Sigmoid colon (tissue), 7 donors: Measurements from ENCODE around the gene CHRNB1. TPM values are rescaled to one million over a fixed set of nuclear protein-coding genes. Genes with fewer than 3 reads are reported as not detected.
A peak's percentile ranks its signal among the peaks of the same experiment; 100 is the strongest.

ENCODE experiments used
- DNase-seq: peaks from one replicate; pipeline ENCODE4 v3.0.0-alpha.2; 2019
- H3K27ac ChIP-seq, 4 donors: fragments of 200-600 bp; sonication (generic); one replicate each; pipeline ENCODE4 v1.5.1; 2016 to 2019; ENCODE audit warnings: mild to moderate bottlenecking in 1 of 4
- H3K27me3 ChIP-seq, 3 donors: fragments of 200-600 bp; sonication (generic); one replicate each; pipeline ENCODE4 v1.5.1; 2019; ENCODE audit warnings: mild to moderate bottlenecking in 1 of 3
- H3K36me3 ChIP-seq, 4 donors: fragments of 200-600 bp; sonication (generic); one replicate each; pipeline ENCODE4 v1.5.1; 2016 to 2019
- H3K4me1 ChIP-seq, 4 donors: fragments of 200-600 bp; sonication (generic); one replicate each; pipeline ENCODE4 v1.5.1; 2017 to 2019
- H3K4me3 ChIP-seq, 4 donors: fragments of 200-600 bp; sonication (generic); one replicate each; pipeline ENCODE4 v1.5.1; 2017 to 2019; ENCODE audit warnings: mild to moderate bottlenecking in 2 of 4, moderate library complexity in 1 of 4
- H3K9me3 ChIP-seq, 4 donors: fragments of 200-600 bp in 3 of 4; sonication (generic) in 3 of 4; one replicate each; pipeline versions ENCODE4 v1.5.1 to v1.6.1; 2013 to 2019
- EP300 ChIP-seq, 4 donors: sonication (generic); formaldehyde crosslinking; IDR thresholded peaks; one replicate each; pipeline ENCODE4 v1.6.1; 2017; ENCODE audit warnings: antibody characterized with exemption in 4 of 4
- POLR2A ChIP-seq, 2 donors: fragments of 450-650 bp; IDR thresholded peaks; one replicate each; pipeline ENCODE4 v1.6.1; 2016; ENCODE audit warnings: antibody characterized with exemption in 2 of 2, mild to moderate bottlenecking in 2 of 2, moderate library complexity in 2 of 2
- POLR2AphosphoS5 ChIP-seq, 4 donors: sonication (generic); formaldehyde crosslinking; IDR thresholded peaks; one replicate each; pipeline ENCODE4 v1.6.1; 2017; ENCODE audit warnings: antibody characterized with exemption in 4 of 4
- WGBS, 2 donors: extraction: QIAGEN DNeasy Blood & Tissue Kit; methylation state at CpG; one replicate each; pipeline ENCODE4 v1.1.7; 2013; 5-methylcytosine and 5-hydroxymethylcytosine counted together
- intact Hi-C: fragments of 100-400 bp; cut with DNase I; formaldehyde crosslinking; loops from one replicate; pipeline ENCODE4 v1.15.1; 2023
- polyA plus RNA-seq, 3 donors: library from polyadenylated mRNA; stranded (reverse); fragments of 200-250 nt; gene quantifications; one replicate each; pipeline ENCODE4 v1.2.3, GENCODE V29; 2013
- total RNA-seq, 4 donors: library from RNA; depleted of rRNA; stranded (reverse); fragments of >200 nt; gene quantifications; one replicate each; pipeline ENCODE4 v1.1.0, GENCODE V29; 2016
- TF ChIP-seq, protein P1 (sequence below), 4 experiments: fragments of 450-650 bp in 3 of 4; fragments of 200-600 bp in 1 of 4; IDR thresholded peaks; one replicate each; pipeline ENCODE4 v1.5.1; 2016 to 2019; ENCODE audit warnings: antibody characterized with exemption in 4 of 4, mild to moderate bottlenecking in 3 of 4, moderate library complexity in 2 of 4
- donor health status: healthy with polysubstance abuse.
- donor health status: Bipolar disorder and iron deficiency.
- donor health status: healthy.

CHRNB1 gene
- total and polyA plus RNA-seq, 7 donors: 4.2 to 13.2 (median 7.5) TPM

GRCh38 chr17:7439462-7440112 lies 5.3 kb upstream of the CHRNB1 start, which contains the start of gene FGF11:
FGF11 (plus strand) TSS chr17:7439512; CDS start chr17:7439621, 109 bp downstream.
- no peaks in the 10 kb centered on the region for H3K36me3 ChIP-seq
- DNase-seq: no peak
- TF ChIP-seq POLR2AphosphoS5 (IDR thresholded peaks at IDR 0.05) (no peak), POLR2A (IDR thresholded peaks at IDR 0.05) (no peak), EP300 (IDR thresholded peaks at IDR 0.05) (no peak)
- TF ChIP-seq, protein P1, sequence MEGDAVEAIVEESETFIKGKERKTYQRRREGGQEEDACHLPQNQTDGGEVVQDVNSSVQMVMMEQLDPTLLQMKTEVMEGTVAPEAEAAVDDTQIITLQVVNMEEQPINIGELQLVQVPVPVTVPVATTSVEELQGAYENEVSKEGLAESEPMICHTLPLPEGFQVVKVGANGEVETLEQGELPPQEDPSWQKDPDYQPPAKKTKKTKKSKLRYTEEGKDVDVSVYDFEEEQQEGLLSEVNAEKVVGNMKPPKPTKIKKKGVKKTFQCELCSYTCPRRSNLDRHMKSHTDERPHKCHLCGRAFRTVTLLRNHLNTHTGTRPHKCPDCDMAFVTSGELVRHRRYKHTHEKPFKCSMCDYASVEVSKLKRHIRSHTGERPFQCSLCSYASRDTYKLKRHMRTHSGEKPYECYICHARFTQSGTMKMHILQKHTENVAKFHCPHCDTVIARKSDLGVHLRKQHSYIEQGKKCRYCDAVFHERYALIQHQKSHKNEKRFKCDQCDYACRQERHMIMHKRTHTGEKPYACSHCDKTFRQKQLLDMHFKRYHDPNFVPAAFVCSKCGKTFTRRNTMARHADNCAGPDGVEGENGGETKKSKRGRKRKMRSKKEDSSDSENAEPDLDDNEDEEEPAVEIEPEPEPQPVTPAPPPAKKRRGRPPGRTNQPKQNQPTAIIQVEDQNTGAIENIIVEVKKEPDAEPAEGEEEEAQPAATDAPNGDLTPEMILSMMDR (IDR thresholded peaks at IDR 0.05): no peak
- intact Hi-C loops: no loop called here
- peak within 1 kb of the TSS in 3 of 4 donors; percentile 14 to 43 (median 33) for H3K4me3 ChIP-seq
- H3K4me1 ChIP-seq: peaks cover 0 to 59% (median 51%) of the 10 kb centered on the region in 4 donors
- H3K27me3 ChIP-seq: peaks cover 46 to 79% (median 67%) of the 10 kb centered on the region in 3 donors
- no peak within 1 kb of the TSS for H3K27ac ChIP-seq
- WGBS, 2 donors: 3% methylated on average over 50 of the region's 50 CpGs
- H3K9me3 ChIP-seq: no peaks in the 10 kb centered on the region

DNA sequence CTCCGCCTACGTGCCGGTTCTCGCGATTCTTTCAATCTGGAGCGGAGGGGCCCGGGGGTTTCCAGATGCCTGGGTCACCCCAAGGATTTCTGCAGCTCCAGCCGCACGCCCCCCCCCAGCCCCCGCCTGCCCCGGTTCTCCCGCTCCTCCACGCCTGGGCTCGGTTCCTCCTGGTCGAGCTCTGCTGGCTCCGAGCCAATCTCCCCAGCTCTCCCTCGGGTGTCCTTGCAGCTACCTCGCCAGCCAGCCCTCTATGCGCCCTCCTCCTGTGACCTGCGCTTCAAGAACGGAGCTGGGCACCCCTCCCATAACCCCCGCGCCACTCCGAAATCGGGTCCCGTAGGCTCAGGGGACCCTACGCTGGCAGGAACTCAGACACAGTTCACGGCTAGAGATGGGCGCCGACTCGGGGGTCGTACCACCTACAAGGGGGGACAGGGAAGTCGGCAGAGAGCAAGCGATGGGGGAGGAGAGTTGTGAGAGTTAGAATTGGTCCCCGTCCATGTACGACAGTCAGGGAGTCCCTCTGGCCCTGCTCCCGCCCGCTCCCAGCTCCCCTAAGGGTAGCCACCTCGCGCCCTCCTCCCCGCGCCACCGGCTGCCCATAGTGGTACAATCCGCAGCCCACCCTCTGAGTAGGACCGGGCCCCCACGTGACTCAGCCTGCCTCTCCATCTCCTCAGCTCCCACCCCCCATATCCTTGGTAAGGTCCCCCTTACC lies 4.6 kb upstream of the CHRNB1 start:
- H3K27ac ChIP-seq: no peak overlapping the region

DNA sequence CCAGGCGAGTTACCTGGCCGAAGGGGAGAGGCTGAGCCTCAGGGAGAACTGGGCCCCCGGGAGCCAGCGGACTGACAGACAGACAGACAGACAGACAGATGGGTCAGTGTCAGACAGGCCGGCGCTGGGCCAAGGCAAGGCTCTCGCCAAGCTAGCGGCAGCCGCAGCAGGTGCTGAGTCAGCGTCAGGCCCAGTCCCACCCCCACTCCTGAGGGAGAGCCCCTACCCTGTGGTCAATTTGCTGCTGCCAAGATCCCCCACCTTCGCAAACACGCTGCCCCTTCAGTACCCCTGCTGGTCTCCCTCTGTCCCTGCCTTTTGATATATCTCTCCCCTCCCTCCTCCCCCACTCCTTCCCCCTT lies 4.0 kb upstream of the CHRNB1 start:
- DNase-seq: no peak
- peaks cover 0 to 64% (median 53%) of the 10 kb centered on the region in 4 donors for H3K4me1 ChIP-seq

More for the DNA sequence above, 4.6 kb upstream of the CHRNB1 start:
- Histone ChIP-seq H3K9me3 (no peaks in the 10 kb centered on the region), H3K4me3 (peak overlapping the region in 3 of 4 donors; percentile 14 to 43 (median 33)), H3K36me3 (no peaks in the 10 kb centered on the region), H3K27me3 (peaks cover 53 to 79% (median 67%) of the 10 kb centered on the region in 3 donors), H3K4me1 (peaks cover 0 to 64% (median 55%) of the 10 kb centered on the region in 4 donors)
- peak; percentile 80 for DNase-seq
- intact Hi-C loops: no loop called here
- TF ChIP-seq EP300 (IDR thresholded peaks at IDR 0.05) (no peak), POLR2AphosphoS5 (IDR thresholded peaks at IDR 0.05) (peak in 1 of 4 donors; percentile 9)
- WGBS, 2 donors: 2 to 3% methylated on average over 46 of the region's 46 CpGs

GRCh38 chr17:7441266-7441665 lies 3.6 kb upstream of the CHRNB1 start:
- 73 to 81% methylated on average over 7 of the region's 7 CpGs for WGBS, 2 donors
- Histone ChIP-seq H3K36me3 (no peaks in the 10 kb centered on the region), H3K4me3 (no peak overlapping the region), H3K27ac (no peak overlapping the region), H3K4me1 (peaks cover 0 to 61% (median 49%) of the 10 kb centered on the region in 4 donors), H3K9me3 (no peaks in the 10 kb centered on the region), H3K27me3 (peaks cover 45 to 79% (median 67%) of the 10 kb centered on the region in 3 donors)
- no peak for DNase-seq
- intact Hi-C loops: no loop called here
- TF ChIP-seq POLR2A (IDR thresholded peaks at IDR 0.05) (no peak), EP300 (IDR thresholded peaks at IDR 0.05) (no peak), POLR2AphosphoS5 (IDR thresholded peaks at IDR 0.05) (no peak)
- TF ChIP-seq, protein P1 (IDR thresholded peaks at IDR 0.05): no peak

More for the DNA sequence above, 4.0 kb upstream of the CHRNB1 start:
- no peak overlapping the region for H3K27ac ChIP-seq
- WGBS, 2 donors: 10% methylated on average over 12 of the region's 12 CpGs
- TF ChIP-seq, protein P1 (IDR thresholded peaks at IDR 0.05): no peak
- TF ChIP-seq POLR2AphosphoS5 (IDR thresholded peaks at IDR 0.05) (no peak), POLR2A (IDR thresholded peaks at IDR 0.05) (no peak), EP300 (IDR thresholded peaks at IDR 0.05) (no peak)
- intact Hi-C loops: no loop called here
- H3K36me3 ChIP-seq: no peaks in the 10 kb centered on the region
- peaks cover 50 to 79% (median 68%) of the 10 kb centered on the region in 3 donors for H3K27me3 ChIP-seq
- H3K9me3 ChIP-seq: no peaks in the 10 kb centered on the region
- H3K4me3 ChIP-seq: no peak overlapping the region

GRCh38 chr17:7442142-7442541 lies 2.7 kb upstream of the CHRNB1 start:
- DNase-seq: no peak
- H3K27ac ChIP-seq: no peak overlapping the region
- TF ChIP-seq POLR2AphosphoS5 (IDR thresholded peaks at IDR 0.05): no peak
- no peak for TF ChIP-seq POLR2A (IDR thresholded peaks at IDR 0.05)
- no peak for TF ChIP-seq EP300 (IDR thresholded peaks at IDR 0.05)
- TF ChIP-seq, protein P1 (IDR thresholded peaks at IDR 0.05): no peak
- peaks cover 42 to 81% (median 74%) of the 10 kb centered on the region in 3 donors for H3K27me3 ChIP-seq
- WGBS, 2 donors: 72 to 91% methylated on average over 2 of the region's 2 CpGs
- intact Hi-C loops: no loop called here
- no peak overlapping the region for H3K4me3 ChIP-seq
- peaks cover 0 to 58% (median 43%) of the 10 kb centered on the region in 4 donors for H3K4me1 ChIP-seq
- no peaks in the 10 kb centered on the region for H3K36me3 ChIP-seq
- H3K9me3 ChIP-seq: no peaks in the 10 kb centered on the region
